ENCODE data around the gene GALNT10. TPM values are rescaled to one million over a fixed set of nuclear protein-coding genes. Genes with fewer than 3 reads are reported as not detected.

GALNT10 gene
- total RNA-seq, 1 experiment from 2014 or later = 22.9 TPM

- no peaks in the 10 kb centered on the region for H3K36me3 Mint-ChIP-seq
- TF ChIP-seq CREM (CRISPR knock-in tag; IDR thresholded peaks at IDR 0.05) (no peak), CTCF (IDR thresholded peaks at IDR 0.05) (peak; percentile 55), IRF1 (CRISPR knock-in tag; IDR thresholded peaks at IDR 0.05) (no peak)
- DNase-seq (ENCODE audit: low spot score) (peak; percentile 34), ATAC-seq (peak; percentile 90)
- no peaks in the 10 kb centered on the region for H3K9me3 Mint-ChIP-seq
- no peak overlapping the region for H3K4me3 Mint-ChIP-seq
- peaks cover 4% of the 10 kb centered on the region; the same call in 1 of the 2 replicates for H3K27me3 Mint-ChIP-seq (ENCODE audit: low read depth)
- CTCF ChIA-PET = interaction anchor here (0.8 to 5.0 kb wide), 13 partner anchors 10 to 341 kb away, joined by 3 to 68 read pairs (median 4); partner anchors contain the start of genes FAM114A2, GALNT10 and MFAP3
- H3K27ac Mint-ChIP-seq = no peak overlapping the region
- peaks cover 17% of the 10 kb centered on the region for H3K4me1 Mint-ChIP-seq
- POLR2A ChIA-PET = no interaction called here
Observed at GRCh38 chr5:154179846-154180710, 10.5 kb upstream of the GALNT10 start.

GRCh38 chr5:154181161-154181560 lies 9.4 kb upstream of the GALNT10 start:
- Mint-ChIP-seq H3K36me3 (no peaks in the 10 kb centered on the region), H3K27ac (no peak overlapping the region), H3K4me3 (no peak overlapping the region), H3K9me3 (no peaks in the 10 kb centered on the region), H3K27me3 (ENCODE audit: low read depth) (peaks cover 4% of the 10 kb centered on the region), H3K4me1 (peaks cover 17% of the 10 kb centered on the region)
- DNase-seq (ENCODE audit: low spot score) = no peak
- ChIA-PET POLR2A (no interaction called here), CTCF (interaction anchor here (1.3 to 5.0 kb wide), 4 partner anchors 9 to 224 kb away, joined by 3 to 68 read pairs (median 14); partner anchors contain the start of gene GALNT10)
- no peak for ATAC-seq
- TF ChIP-seq SOX15 (CRISPR knock-in tag; IDR thresholded peaks at IDR 0.05) (no peak), ZNF232 (CRISPR knock-in tag; IDR thresholded peaks at IDR 0.05) (no peak), JUN (CRISPR knock-in tag; IDR thresholded peaks at IDR 0.05) (no peak), RELA (CRISPR knock-in tag; IDR thresholded peaks at IDR 0.05; ENCODE audit: borderline replicate concordance) (no peak), ZNF138 (CRISPR knock-in tag; conservative IDR thresholded peaks at IDR 0.05) (no peak), IRF2 (CRISPR knock-in tag; IDR thresholded peaks at IDR 0.05; ENCODE audit: borderline replicate concordance, low read depth) (no peak), ZMAT4 (CRISPR knock-in tag; IDR thresholded peaks at IDR 0.05) (no peak), ZNF423 (CRISPR knock-in tag; IDR thresholded peaks at IDR 0.05) (no peak), FOXP1 (CRISPR knock-in tag; IDR thresholded peaks at IDR 0.05; ENCODE audit: borderline replicate concordance) (no peak), ZNF512 (CRISPR knock-in tag; IDR thresholded peaks at IDR 0.05; ENCODE audit: borderline replicate concordance) (no peak), SMAD3 (CRISPR knock-in tag; IDR thresholded peaks at IDR 0.05; ENCODE audit: borderline replicate concordance) (no peak), PREB (CRISPR knock-in tag; IDR thresholded peaks at IDR 0.05; ENCODE audit: borderline replicate concordance) (no peak), GTF2I (CRISPR knock-in tag; conservative IDR thresholded peaks at IDR 0.05) (no peak), PRDM15 (CRISPR knock-in tag; IDR thresholded peaks at IDR 0.05) (no peak), ATF2 (CRISPR knock-in tag; IDR thresholded peaks at IDR 0.05; ENCODE audit: borderline replicate concordance, low read depth) (no peak)

Data from WTC11 (cell line).